NCI-H524 treated with DMSO at 0.1 percent for 48 hours (cell line): Measurements from ENCODE around the gene KRTAP21-2.
"Not testable (repeated sequence)": the region's sequence is repeated elsewhere in the genome, so short reads cannot be mapped to it uniquely, and the experiment has no call there.

Source experiments
- DNase-seq: peaks from one replicate; lab custom pipeline; 2025; lab: John Stamatoyannopoulos, UW

KRTAP21-2 gene

DNA sequence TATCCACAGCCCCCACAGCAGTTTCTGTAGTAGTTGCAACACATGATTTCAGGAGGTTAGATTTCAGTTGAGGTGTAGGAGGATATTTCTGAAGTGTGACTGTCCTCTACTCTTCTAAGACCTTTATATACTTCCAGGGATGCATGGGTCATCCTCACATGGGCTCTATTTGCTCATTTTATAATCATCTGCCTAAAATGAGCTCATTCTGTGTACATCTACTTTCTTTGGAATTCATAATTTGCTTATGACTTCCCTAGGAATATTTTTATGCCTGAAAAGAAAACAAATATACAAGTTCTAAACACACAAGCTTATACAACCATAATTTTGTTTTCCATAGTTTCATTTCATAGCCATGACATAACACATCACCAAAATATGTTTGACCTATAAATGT lies at the start of gene KRTAP21-2:
Gene KRTAP21-2 (minus strand): TSS at position 101 of the 400 bp plus-strand sequence. CDS start 57 bp downstream, at position 44.
- DNase-seq: no peak

DNA sequence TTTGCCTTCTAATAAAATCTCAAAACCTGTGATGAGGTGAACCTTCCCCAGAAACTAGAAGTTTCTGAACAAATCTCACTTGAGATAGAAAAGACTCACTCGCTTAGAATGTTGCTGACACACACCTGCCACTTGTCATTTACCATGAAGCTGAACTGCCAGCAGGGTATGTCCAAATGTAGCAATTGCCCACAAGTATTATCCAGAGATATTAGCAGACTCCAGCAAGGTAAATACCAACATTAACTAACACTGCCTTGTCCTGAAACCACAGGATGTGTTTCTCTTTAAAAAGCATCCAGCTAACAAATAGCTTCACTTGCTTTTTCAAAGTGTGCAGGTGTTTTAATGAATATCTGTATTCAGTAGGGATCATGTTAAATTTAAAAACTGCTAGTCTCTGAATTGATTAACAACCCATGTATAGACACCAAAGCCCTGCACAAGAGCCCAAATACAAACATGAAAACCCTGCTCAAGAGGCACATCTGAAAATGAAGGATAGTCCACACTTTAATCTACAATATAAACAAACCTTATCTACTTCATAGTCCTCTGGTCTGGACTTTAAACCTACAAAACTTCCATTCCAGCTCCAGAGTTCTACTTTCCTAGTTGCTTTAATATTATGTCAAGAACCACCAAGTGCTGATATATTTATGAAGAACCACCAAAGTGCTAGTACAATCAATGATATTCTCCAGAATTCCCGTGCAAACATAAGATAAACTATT lies 46.7 kb upstream of the KRTAP21-2 start:
- no peak for DNase-seq

DNA sequence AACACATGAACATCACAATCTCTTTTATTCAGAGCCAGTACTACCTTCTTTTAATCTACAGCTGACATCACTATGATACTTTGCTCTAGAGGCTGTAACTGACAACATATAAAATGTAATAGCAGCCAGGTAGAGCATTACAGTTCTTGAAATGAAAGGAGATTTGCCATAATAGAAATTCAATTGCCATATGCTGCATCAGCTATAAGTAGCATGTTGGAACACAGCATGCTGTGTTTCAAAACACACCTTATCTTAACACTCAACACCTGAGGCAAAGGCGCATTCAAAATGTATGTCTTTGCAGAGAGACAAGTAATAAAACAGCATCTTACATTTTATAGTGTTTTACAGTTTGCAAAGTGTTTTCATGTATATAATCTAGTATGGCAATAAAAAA lies 32.2 kb upstream of the KRTAP21-2 start:
- DNase-seq: no peak

DNA sequence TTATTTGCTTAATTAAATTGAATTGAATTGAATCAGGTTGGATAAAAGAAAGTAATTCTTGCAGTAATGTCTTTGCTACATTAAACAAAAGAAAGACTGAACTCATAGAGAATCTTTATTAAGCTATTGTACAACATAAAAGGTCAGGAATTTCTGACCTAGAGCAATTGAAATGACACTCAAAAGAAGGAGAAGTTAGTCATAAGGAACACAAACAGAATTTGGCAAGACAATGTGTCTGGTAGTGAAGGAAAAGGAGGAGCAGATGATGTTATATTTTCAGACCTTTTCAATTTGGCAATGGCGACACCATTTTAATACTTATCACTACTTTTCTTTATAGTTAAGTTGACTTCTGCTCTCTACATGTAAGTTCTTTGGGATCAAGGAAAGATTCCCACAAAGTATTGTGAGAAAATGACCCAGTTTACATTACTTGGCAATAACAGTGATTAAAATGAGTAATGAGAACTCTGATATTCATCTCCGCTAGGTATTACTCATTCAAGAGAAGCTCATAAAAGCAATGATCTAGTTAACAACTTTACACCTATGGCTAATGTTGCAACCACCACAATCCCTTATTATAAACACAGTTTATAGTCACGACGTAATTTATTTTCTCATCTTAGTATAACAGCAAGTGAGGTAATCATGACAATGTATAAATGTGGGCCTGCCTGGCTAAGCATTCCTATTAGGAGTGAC lies 22.8 kb upstream of the KRTAP21-2 start:
- no peak for DNase-seq

DNA sequence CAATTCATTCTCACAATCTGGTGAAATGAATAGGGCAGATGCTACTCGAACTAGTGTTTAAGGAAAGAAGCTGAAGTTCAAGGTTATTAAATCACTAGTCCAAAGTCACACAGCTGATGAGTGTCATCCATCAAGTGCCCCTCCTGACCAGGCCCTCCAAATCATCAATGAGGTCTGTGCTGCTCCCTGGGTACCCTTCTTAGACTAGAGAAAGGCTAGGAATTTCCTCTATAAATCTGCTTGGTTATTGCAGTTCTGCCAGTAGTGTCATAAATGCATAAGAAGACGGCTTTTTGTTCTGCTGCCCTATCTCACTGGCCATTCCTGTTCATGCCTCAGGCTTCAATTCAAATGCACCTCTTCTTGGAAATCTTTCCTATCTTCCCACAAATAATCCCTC lies 13.7 kb upstream of the KRTAP21-2 start:
- no peak for DNase-seq

DNA sequence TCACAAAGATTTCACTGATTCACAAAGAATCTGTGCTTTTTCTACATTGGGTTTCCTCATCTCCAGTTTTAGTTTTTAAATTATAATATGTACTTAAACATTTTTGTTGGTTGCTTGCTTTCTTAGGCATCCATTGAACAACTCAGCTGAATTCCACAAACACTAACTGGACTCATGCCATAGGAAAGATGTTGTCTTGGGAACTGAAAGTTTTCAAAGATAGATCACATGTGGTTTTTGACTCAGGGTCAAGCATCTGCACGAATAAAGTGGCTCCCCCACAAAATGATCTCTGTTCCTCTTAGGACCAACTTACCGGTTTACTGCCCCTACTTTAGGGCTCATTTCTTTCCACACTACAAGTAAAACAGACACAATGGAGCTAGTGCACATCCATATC lies 11.2 kb upstream of the KRTAP21-2 start:
- no peak for DNase-seq

DNA sequence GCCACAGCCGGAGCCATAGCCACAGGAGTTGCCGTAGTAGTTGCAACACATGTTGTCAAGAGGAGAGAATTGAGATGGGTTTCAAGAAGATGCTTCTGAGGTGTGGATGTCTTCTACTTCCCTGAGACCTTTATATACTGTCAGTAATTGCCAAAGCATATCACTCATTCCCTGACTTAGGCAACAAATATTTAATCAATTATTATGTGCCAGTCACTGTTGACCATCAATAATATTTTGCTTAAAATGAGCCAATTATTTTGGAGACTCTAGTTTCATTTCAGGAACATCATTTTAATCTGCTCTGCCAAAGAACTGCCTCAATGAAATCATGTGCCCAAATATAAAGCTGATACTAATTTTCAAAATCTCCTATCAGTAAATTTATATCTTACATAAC lies 8.3 kb upstream of the KRTAP21-2 start, which contains the start of gene KRTAP21-1:
Gene KRTAP21-1 (minus strand): TSS at position 101 of the 400 bp plus-strand sequence. CDS start 50 bp downstream, at position 51.
- not testable (repeated sequence) for DNase-seq

DNA sequence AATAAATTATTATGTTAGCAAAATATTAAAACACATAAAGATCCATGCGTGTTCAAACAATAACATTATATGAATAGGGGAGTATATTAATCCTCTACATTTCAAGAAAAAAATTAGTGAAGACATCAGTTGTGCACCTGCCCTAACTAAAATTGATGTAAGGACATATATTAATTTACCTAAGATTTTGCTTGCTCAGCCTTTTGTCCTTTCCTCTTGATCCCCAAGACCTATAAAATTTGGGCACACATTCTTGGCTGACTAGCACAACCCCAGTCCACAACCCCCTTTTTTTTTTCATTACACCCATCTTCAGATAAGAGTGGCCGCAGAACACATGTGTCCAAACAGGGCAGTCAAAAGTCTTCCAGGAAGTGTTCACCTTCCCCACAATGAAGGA lies 6.6 kb downstream of the KRTAP21-2 start:
- DNase-seq: no peak

DNA sequence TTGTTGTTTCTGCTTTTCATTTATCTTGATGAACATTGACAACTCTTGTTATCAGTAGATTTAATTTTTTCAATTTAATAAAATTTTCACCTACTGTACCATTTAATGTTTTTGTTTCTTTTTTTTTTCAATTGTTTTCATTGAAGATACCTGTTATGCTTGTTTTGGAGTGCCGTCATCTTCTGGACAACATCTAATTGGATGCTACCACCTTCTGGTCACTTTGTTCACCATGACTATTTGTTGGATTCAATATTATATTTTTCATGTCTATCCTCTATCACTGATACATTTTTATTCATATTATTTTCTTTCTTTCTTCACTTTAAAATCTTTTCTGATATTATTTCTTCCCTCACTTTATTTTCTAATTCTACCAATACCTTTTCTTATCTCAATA lies 14.0 kb downstream of the KRTAP21-2 start:
- no peak for DNase-seq

DNA sequence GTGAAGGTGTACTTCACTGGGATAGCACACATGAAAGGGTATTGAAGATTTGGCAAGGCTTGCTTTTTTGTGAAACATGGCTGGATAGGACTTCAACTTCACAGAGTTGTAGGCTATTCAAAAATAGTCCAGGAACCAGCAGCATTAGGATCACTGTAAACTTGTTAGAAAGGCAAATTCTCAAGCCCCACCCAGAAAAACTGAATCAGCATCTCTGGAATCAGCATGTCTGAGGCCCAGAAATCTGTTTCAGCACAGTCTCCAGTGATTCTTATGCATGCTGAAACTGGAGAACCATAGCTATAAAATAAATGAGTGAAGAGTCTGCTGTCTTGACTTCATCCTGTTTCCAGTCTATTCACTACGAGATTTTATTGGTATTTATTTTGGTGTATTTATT lies 20.3 kb downstream of the KRTAP21-2 start:
- DNase-seq: no peak

DNA sequence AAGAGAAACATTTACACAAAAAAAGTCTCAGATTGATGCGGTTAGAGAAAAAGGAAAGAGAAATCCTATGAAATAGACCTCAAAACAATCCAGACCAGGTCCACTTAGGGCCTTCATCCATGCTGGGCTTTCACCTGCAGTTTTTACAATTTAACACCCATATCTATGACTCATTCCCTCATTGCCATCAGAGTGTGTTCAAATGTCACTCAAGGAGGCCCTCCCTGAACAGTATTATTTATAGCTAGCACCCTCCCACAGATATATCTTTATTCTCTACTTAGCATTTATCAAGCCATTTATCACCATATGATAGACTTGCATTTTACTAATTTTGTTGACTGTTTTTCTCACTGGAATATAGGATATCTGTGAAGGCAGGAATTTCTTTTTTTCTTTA lies 27.7 kb downstream of the KRTAP21-2 start:
- no peak for DNase-seq

DNA sequence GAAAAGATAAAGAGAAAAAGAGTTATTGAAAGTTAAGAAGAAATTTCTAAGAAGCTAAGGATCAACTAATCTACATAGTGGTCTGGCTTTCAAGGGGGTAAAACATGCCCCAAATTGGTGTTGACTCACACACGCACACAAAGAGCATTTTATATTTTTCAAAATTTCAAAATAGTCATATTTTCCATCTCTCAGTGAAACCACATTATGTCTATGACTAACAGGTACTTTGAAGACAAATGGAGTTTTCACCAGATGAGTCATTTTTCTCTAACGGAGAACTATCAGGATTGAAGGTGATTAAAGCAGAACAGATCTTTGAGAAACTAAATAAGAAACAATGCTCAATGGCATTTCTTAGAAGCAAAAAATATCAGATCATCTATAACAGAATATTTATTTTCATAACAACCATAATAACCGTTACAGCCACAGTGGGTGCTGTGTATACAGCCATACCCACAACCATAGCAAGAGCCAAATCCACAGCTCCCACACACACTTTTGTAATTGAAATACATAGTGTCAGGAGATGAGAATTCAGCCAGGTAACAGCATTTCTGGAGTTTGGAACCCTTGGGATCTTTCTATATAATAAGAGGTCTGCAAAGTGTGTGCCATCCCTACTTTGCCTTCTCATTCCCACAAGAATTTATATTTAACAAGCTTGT lies 28.7 kb downstream of the KRTAP21-2 start, which contains the start of gene KRTAP21-3:
Gene KRTAP21-3 (minus strand): TSS at position 539 of the 671 bp plus-strand sequence. CDS start 18 bp downstream, at position 521.
- no peak for DNase-seq

DNA sequence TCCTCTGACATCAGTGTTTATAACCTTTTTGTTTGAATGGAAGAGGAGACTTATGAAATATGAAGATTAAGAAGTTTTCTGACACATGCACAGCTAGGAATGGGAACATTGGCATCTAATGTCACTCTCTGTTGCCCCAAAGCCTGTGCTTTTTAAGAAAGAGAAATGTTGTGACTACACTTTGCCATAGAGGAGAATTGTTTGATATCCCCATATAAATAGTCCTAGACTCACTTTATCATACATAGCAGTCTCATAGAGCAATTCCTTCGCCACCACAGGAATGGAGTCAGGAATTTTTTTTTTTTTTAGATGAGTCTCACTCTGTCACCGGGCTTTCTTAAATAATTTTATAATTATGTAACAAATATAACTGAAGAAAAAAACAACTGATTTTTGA lies 30.0 kb downstream of the KRTAP21-2 start:
- no peak for DNase-seq

DNA sequence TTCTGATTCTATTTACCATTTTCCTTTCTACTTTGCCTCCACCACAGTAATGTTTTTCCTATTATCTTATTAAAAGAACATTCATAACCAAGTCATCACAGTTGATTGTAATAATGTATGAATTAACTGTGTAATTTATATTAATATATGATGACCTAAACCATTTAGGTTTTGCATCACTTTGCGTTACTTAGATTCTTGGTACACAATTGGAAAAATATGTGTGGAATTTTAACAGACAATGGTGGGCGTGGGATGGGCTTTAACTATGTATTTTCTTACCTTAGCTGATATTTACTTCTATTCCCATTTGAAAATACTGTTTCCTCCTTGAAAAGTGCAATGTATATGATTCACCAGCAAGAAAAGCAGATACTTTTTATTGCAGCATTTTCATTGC lies 32.1 kb downstream of the KRTAP21-2 start:
- no peak for DNase-seq

DNA sequence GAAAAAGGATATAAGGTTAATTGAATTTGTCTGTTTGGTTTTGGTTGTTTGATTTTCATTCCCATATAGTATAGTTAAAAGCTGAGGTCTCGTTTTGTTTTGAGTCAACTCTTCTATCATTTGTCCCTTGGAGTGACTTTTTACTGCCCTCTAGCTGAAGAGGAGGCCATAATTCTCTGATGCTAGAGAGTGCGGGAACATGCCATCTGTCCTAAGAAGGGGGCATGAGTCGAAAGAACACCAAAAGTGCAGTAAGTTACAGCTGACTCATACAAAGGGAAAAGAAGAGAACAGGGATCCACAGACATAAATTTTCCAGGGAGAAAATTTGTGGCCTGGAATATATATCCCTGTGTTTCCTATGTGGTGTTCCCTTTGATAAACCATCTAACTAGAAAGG lies 32.6 kb downstream of the KRTAP21-2 start:
- no peak for DNase-seq

DNA sequence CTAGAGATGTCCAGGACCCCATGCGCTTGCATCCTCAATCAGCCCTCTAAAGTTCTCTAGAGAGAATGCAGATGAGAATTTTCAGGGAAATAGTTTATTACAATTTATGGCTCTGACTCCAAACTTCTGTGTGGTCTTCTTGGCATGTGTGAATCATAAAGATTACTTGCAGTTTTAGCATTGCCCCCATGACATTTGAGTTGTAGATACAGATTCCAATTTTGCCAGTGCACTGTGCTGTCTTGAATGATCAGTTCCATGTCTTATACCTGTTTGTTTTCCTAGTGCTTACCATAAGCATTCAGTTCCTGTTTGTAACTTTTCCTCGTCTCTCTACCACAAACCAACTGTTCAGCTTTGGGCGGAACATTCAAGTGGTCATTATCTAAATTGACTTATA lies 33.3 kb downstream of the KRTAP21-2 start:
- DNase-seq: no peak

DNA sequence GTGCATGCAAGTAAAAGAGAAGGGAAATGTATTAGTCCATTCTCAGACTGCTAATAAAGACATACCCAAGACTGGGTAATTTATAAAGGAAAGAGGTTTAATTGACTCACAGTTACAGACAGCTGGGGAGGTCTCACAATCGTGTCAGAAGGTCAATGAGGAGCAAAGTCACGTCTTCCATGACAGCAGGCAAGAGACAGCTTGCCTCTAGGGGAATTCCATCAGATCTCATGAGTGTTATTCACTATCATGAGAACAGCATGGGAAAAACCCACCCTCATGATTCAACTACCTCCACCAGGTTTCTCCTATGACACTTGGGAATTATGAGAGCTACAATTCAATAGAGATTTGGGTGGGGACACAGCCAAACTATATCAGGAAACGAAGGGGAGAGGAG lies 36.6 kb downstream of the KRTAP21-2 start:
- no peak for DNase-seq

DNA sequence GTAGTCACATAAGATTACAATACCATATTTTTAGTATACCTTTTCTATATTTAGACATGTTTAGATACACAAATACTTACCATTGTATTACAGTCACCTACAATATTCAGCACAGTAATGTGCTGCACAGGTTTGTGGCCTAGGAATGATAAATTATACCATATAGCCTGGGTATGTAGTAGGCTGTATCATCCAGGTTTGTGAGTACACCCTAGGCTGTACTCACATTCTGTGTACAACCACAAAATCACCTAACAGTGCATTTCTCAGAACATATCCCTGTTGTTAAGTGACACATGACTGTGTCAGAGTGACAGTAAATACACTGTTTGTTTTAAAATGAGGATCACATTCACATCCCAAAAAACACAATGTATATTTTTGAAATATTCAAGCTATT lies 39.6 kb downstream of the KRTAP21-2 start:
- no peak for DNase-seq
